Nephron progenitor cell (in vitro differentiated cells): Measurements from ENCODE around the gene STIM1.

Experiments
- DNase-seq: peaks from one replicate; pipeline ENCODE4 v3.0.0; 2021
- H3K27ac Mint-ChIP-seq: 2 replicates; pipeline ENCODE4 v1.8.0; 2021; ENCODE audit warnings: mild to moderate bottlenecking, moderate library complexity, mixed read lengths
- H3K27me3 Mint-ChIP-seq: 2 replicates; pipeline ENCODE4 v1.8.0; 2021; ENCODE audit warnings: mild to moderate bottlenecking, low read depth, mixed read lengths; ENCODE audit not compliant: poor library complexity
- H3K36me3 Mint-ChIP-seq: 2 replicates; pipeline ENCODE4 v1.8.0; 2021; ENCODE audit warnings: low read depth, mixed read lengths
- H3K4me1 Mint-ChIP-seq: 2 replicates; pipeline ENCODE4 v1.8.0; 2021; ENCODE audit warnings: mixed read lengths
- H3K4me3 Mint-ChIP-seq: 2 replicates; pipeline ENCODE4 v1.8.0; 2021; ENCODE audit warnings: mild to moderate bottlenecking, moderate library complexity, mixed read lengths
- H3K9me3 Mint-ChIP-seq: 2 replicates; pipeline ENCODE4 v1.8.0; 2021; ENCODE audit warnings: mild to moderate bottlenecking, moderate library complexity, mixed read lengths
- TF ChIP-seq, protein P1 (sequence below): fragments of 200-600 bp; sonication (generic); IDR thresholded peaks from 2 replicates; pipeline ENCODE4 v1.5.0; 2021; ENCODE audit warnings: antibody characterized with exemption

The STIM1 gene

DNA sequence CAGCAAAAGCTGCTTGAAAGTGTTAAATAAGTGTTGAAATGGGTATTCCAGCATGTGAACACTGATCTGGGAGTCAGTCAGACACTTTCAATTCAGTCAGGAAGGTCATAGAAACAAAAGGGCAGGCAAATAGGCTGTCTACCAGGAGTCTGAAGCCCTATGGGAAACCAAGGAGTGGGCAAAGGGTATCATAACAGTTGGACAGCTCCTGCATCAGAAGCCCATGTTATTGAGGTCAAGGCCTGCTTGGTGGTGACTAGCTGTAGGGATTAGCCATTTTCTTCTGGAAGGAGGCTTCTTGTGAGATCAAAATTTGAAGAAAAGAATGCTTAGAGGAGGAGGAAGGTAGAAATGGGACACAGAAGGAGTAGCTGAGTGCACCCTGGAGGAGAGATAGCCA lies 97.3 kb downstream of the STIM1 start:
- peaks cover 5% of the 10 kb centered on the region for H3K9me3 Mint-ChIP-seq
- peaks cover 9% of the 10 kb centered on the region for H3K4me1 Mint-ChIP-seq
- TF ChIP-seq, protein P1, sequence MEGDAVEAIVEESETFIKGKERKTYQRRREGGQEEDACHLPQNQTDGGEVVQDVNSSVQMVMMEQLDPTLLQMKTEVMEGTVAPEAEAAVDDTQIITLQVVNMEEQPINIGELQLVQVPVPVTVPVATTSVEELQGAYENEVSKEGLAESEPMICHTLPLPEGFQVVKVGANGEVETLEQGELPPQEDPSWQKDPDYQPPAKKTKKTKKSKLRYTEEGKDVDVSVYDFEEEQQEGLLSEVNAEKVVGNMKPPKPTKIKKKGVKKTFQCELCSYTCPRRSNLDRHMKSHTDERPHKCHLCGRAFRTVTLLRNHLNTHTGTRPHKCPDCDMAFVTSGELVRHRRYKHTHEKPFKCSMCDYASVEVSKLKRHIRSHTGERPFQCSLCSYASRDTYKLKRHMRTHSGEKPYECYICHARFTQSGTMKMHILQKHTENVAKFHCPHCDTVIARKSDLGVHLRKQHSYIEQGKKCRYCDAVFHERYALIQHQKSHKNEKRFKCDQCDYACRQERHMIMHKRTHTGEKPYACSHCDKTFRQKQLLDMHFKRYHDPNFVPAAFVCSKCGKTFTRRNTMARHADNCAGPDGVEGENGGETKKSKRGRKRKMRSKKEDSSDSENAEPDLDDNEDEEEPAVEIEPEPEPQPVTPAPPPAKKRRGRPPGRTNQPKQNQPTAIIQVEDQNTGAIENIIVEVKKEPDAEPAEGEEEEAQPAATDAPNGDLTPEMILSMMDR, result no peak
- H3K4me3 Mint-ChIP-seq, result no peak overlapping the region
- no peak for DNase-seq
- no peaks in the 10 kb centered on the region for H3K36me3 Mint-ChIP-seq
- no peak overlapping the region for H3K27ac Mint-ChIP-seq
- peaks cover 3% of the 10 kb centered on the region for H3K27me3 Mint-ChIP-seq

DNA sequence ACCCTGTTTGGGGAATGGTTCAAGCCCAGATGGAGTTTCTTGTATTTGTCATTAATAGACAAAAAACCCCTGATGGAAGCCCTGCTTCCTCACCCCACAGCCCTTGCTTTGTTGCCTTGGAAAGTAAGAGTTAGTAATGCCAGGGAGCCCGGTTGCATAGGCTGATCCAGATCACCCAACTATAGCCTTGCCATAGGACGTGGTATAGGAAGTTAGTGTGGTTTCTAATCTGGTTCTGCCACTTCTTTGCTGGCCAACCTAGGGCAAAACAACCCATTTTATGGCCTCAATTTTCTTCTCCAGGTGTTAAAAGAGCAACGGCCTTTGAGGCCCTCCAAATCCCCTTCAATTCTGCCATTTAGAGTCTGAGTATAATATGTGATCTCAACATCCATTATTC lies 97.9 kb downstream of the STIM1 start:
- Mint-ChIP-seq H3K4me1 (peaks cover 9% of the 10 kb centered on the region), H3K27me3 (peaks cover 7% of the 10 kb centered on the region), H3K36me3 (no peaks in the 10 kb centered on the region), H3K4me3 (no peak overlapping the region), H3K27ac (no peak overlapping the region), H3K9me3 (peaks cover 5% of the 10 kb centered on the region)
- TF ChIP-seq, protein P1, result no peak
- DNase-seq, result no peak

DNA sequence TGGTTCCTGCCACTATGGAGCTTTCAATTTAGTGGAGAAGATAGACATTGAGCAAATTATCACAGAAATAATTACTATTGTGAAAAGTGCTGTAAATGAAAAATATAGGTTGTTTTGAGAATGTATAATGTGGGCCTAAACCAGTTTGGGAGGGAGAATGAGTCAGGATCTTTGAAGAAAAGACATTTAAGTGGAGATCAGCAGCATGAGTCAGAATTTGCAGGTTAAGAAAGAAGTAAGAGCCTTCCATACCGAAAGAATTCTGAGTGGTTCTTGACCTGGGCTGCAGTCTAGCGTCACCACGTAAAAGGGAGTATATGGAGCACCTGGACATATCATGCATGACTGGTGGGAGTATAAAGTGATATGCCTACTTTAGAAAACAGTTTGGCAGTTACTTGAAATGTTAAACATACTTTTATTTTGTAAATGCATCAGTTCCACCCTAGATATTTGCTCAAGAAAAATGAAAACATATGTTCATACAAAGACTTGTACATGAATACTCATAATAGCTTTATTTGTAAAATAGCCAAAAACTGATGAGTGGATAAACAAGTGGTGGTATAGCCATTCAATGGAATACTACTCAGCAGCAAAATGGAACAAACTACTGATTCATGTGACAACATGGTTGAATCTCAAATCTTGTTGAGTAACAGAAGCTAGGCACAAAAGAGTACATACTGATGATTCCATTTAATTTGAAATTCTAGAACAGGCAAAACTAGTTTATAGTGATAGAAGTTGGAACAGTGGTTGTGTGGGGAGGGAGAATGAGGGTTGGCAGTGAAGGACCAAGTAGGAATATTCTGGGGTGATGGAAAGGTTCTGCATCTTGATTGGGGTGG lies 99.2 kb downstream of the STIM1 start:
- H3K4me3 Mint-ChIP-seq, result no peak overlapping the region
- no peaks in the 10 kb centered on the region for H3K36me3 Mint-ChIP-seq
- no peak overlapping the region for H3K27ac Mint-ChIP-seq
- H3K4me1 Mint-ChIP-seq, result peaks cover 9% of the 10 kb centered on the region
- H3K9me3 Mint-ChIP-seq, result peaks cover 5% of the 10 kb centered on the region
- TF ChIP-seq, protein P1, result no peak
- peaks cover 7% of the 10 kb centered on the region for H3K27me3 Mint-ChIP-seq
- no peak for DNase-seq

DNA sequence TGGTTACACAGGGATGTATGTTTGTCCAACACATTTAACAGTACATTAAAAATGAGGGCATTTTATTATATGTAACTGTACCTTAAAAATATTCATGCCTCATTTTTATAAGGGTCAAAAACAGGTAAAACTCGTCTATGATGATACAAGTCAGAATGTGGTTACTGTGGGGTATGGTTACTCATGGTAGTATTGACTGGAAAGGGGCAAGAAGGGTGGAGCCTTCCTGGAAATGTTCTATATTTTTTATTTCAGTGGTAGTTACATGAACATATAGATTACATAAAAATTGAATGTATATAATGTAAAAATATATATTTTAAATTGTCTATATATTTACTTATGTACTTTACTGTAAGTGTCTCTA lies 99.8 kb downstream of the STIM1 start:
- H3K9me3 Mint-ChIP-seq, result peaks cover 5% of the 10 kb centered on the region
- H3K4me3 Mint-ChIP-seq, result no peak overlapping the region
- H3K27me3 Mint-ChIP-seq, result peaks cover 4% of the 10 kb centered on the region
- TF ChIP-seq, protein P1, result no peak
- peaks cover 9% of the 10 kb centered on the region for H3K4me1 Mint-ChIP-seq
- H3K36me3 Mint-ChIP-seq, result no peaks in the 10 kb centered on the region
- no peak overlapping the region for H3K27ac Mint-ChIP-seq
- DNase-seq, result no peak

DNA sequence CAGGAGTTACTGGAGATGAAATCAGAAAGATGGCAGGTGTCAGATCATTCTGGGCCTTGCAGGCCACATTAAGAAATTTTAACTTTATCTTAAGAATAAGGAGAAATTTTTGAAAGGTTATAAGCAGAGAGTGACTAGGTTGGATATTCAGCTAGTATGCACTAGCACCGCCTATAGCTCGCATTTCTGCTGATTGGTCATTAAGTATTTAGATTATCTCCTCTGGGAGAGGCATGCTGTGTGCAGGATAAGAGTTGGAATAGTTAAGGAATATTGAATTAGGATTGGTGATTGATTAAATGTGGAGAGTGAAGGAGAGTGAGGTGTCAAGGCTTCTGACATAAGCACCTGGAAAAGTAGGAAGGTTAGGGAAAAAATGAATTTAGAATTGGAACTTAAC lies 100.6 kb downstream of the STIM1 start:
- H3K36me3 Mint-ChIP-seq, result no peaks in the 10 kb centered on the region
- TF ChIP-seq, protein P1, result no peak
- peaks cover 4% of the 10 kb centered on the region for H3K27me3 Mint-ChIP-seq
- H3K27ac Mint-ChIP-seq, result no peak overlapping the region
- H3K4me3 Mint-ChIP-seq, result no peak overlapping the region
- H3K9me3 Mint-ChIP-seq, result peaks cover 5% of the 10 kb centered on the region
- DNase-seq, result no peak
- H3K4me1 Mint-ChIP-seq, result peaks cover 4% of the 10 kb centered on the region

DNA sequence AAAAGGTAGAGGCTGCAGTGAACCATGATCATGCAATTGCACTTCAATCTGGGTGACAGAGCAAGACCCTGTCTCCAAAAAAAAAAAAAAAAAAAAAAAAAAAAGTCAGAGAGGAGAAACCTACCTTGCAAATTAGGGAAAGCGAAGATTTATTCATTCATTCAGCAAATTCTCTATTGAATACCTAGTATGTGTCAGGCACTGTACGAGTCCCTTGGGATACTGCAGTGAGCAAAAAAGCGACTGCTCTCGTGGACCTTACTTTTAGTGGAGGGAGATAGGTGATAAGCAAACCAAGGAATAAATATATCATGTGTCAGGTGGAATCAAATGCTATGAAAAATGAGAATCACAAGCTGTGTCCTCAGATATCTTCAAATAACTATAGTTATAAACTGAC lies 101.3 kb downstream of the STIM1 start:
- TF ChIP-seq, protein P1, result no peak
- Mint-ChIP-seq H3K9me3 (peaks cover 5% of the 10 kb centered on the region), H3K27me3 (peaks cover 4% of the 10 kb centered on the region), H3K4me3 (no peak overlapping the region), H3K27ac (no peak overlapping the region), H3K36me3 (no peaks in the 10 kb centered on the region), H3K4me1 (no peaks in the 10 kb centered on the region)
- DNase-seq, result no peak
